Measurements from ENCODE around the gene CBARP.
A peak's percentile ranks its signal among the peaks of the same experiment; 100 is the strongest.

CBARP gene
- total RNA-seq = 0.05 to 0.17 reads per million in 2 donors

- no peak for DNase-seq
These were observed at the start of gene CBARP for GRCh38 chr19:1237754-1238368. Gene CBARP, minus strand, starts transcription at chr19:1238005. Its CDS starts 1,905 bp downstream, at chr19:1236100.

GRCh38 chr19:1286487-1287353 is 48.9 kb upstream of the CBARP start:
- no peak for DNase-seq

- DNase-seq = no peak
These were observed 48.0 kb upstream of the CBARP start, which contains the start of gene EFNA2 for GRCh38 chr19:1285737-1286360. Gene EFNA2, plus strand, starts transcription at chr19:1285873. Its CDS starts 296 bp downstream, at chr19:1286169.

- DNase-seq = no peak
These were observed 47.4 kb upstream of the CBARP start for GRCh38 chr19:1284979-1285736.

GRCh38 chr19:1284293-1284978 is 46.6 kb upstream of the CBARP start:
- DNase-seq = no peak

- no peak for DNase-seq
These were observed 46.1 kb upstream of the CBARP start for GRCh38 chr19:1283917-1284292.

- no peak for DNase-seq
These were observed 45.6 kb upstream of the CBARP start for GRCh38 chr19:1283207-1283916.

GRCh38 chr19:1282588-1283206 is 44.9 kb upstream of the CBARP start:
- no peak for DNase-seq

- no peak for DNase-seq
These were observed 43.9 kb upstream of the CBARP start for GRCh38 chr19:1281569-1282287.

- no peak for DNase-seq
These were observed 43.1 kb upstream of the CBARP start for GRCh38 chr19:1280636-1281568.

- peak; percentile 51 for DNase-seq
These were observed 42.1 kb upstream of the CBARP start for GRCh38 chr19:1279782-1280341.

- no peak for DNase-seq
These were observed 41.2 kb upstream of the CBARP start for GRCh38 chr19:1278713-1279660.

- DNase-seq = no peak
These were observed 40.3 kb upstream of the CBARP start for GRCh38 chr19:1278074-1278473.

GRCh38 chr19:1277061-1277460 is 39.3 kb upstream of the CBARP start:
- no peak for DNase-seq

- DNase-seq = no peak
These were observed 38.8 kb upstream of the CBARP start for GRCh38 chr19:1276628-1277022.

GRCh38 chr19:1275976-1276627 is 38.3 kb upstream of the CBARP start:
- no peak for DNase-seq
